ENCODE measurements around the gene PWP1.

GRCh38 chr12:107662484-107662883, 23.1 kb upstream of the PWP1 start:
- TF ChIP-seq CTCF (IDR thresholded peaks at IDR 0.05; ENCODE audit: poor library complexity) (no peak), EZH2 (IDR thresholded peaks at IDR 0.05; ENCODE audit: borderline replicate concordance) (no peak)

Measured in hepatocyte (in vitro differentiated cells).